NCI-H526 (cell line): ENCODE results near the gene AFF4.
"Not testable (repeated sequence)": the region's sequence is repeated elsewhere in the genome, so short reads cannot be mapped to it uniquely, and the experiment has no call there.

Experiments
- DNase-seq, 2 experiments: peaks; one replicate each; lab custom pipeline; 2025; lab: John Stamatoyannopoulos, UW

AFF4 gene

GRCh38 chr5:132854992-132855391, 108.4 kb downstream of the AFF4 start:
- DNase-seq, result not testable (repeated sequence)

DNA sequence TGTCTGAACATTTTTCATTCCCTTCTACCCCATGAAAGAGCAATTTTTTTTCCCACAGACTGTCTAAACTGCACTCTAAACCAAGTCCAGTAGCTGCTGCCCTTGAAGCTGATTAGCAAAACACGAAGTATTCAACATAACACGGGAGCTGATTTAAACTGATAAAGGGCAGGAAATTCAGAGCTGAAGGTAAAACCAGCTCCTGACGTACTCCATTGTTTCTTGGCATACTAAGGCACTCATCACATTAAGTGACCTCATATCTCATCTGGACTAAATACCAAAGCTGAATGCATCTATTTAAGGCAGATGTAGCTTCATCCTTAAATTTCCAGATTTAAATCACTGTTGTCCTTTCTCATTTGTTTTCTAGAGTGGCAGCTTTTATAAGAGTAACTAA, 109.1 kb downstream of the AFF4 start:
- DNase-seq, result no peak

DNA sequence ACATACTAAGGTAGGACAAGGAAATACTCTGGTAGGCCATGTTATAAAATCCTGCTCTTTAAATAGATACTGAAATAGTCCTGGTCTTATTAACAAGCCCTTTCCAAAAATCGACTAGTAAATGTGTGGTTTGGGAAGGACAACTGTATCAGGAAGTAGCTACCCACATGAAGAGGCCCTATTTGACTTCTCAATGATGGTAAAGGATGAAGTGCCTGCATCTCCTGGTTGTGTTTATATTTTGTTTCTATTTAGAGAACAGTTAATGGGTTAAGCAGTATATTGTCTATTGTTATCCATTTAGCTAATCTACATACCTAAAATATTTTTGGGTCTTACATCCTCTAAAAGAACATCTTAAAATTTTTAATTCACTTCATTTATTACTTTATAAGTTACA, 109.6 kb downstream of the AFF4 start:
- no peak for DNase-seq

- DNase-seq, result no peak
Measured at GRCh38 chr5:132853323-132853722, 110.1 kb downstream of the AFF4 start.

DNA sequence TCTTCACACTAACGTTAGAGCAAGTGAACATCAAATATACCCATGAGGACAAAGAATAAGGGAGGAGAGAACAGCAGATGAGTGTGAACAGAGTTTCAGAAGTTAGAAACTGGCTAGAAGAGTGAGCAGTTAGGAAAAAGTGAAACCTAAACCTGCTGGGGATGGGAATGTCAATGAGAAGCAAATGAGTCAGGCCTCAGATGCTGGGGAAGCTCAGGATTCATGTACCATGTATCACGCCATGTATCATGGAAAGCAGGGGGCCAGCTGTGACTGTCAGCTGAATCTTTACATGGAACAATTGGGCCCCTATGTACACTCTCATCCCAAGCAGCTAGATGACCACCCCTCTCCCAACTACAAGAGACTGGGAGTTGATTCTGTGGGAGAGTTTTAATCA, 113.4 kb downstream of the AFF4 start:
- DNase-seq, result peak in 1 of 2 experiments; percentile 4

GRCh38 chr5:132849347-132849746, 114.1 kb downstream of the AFF4 start:
- DNase-seq, result no peak

DNA sequence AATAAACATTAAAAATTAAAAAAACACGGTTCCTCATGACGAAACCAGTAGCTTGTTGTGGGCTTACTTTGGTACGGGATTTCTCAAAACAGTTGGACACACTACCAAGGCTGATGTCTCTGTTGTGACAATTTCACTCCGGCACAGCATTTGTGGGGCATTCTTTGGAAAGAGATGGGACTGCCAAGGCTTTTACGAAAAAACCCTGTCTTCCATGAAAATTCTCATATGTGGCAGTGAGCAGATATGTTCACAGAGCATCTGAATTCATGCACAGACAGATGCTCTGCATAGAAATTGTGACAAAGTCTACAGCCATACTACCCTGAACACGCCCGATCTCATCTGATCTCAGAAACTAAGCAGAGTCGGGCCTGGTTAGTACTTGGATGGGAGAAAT, 115.2 kb downstream of the AFF4 start:
- no peak for DNase-seq

DNA sequence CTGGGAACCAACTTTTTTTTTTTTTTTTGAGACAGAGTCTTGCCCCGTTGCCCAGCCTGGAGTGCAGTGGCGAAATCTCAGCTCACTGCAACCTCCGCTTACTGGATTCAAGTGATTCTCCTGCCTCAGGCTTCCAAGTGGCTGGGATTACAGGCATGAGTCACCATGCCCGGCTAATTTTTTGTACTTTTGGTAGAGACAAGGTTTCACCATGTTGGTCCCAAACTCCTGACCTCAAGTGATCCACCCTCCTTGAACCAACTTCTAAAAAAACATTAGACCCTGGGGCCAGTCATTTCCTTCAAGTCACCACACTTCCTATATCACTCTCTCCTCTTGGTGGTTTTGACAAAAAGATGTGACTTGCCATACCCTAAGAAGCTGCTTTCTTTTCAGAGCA, 122.1 kb downstream of the AFF4 start:
- DNase-seq, result no peak

DNA sequence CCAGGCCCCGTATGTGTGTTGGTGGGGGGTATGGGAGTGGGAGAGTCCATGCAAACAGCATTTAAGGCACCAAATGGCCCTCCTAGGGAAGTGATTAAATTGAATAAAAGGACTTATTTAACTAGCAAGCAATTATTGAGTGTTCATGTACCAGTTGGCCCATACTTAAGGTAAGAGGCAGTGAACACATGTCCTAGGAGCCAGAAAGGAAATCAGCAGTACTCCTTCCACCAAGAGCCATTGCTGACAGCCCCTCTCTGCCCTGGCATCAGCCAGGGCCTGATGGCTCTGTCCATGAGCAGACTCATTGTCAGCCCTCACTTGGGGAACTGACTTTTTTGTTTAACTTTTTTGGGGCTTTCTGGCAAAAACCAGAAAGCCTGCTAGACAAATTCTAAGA, 122.5 kb downstream of the AFF4 start:
- no peak for DNase-seq

- no peak for DNase-seq
Measured at GRCh38 chr5:132840313-132840712, 123.1 kb downstream of the AFF4 start.

DNA sequence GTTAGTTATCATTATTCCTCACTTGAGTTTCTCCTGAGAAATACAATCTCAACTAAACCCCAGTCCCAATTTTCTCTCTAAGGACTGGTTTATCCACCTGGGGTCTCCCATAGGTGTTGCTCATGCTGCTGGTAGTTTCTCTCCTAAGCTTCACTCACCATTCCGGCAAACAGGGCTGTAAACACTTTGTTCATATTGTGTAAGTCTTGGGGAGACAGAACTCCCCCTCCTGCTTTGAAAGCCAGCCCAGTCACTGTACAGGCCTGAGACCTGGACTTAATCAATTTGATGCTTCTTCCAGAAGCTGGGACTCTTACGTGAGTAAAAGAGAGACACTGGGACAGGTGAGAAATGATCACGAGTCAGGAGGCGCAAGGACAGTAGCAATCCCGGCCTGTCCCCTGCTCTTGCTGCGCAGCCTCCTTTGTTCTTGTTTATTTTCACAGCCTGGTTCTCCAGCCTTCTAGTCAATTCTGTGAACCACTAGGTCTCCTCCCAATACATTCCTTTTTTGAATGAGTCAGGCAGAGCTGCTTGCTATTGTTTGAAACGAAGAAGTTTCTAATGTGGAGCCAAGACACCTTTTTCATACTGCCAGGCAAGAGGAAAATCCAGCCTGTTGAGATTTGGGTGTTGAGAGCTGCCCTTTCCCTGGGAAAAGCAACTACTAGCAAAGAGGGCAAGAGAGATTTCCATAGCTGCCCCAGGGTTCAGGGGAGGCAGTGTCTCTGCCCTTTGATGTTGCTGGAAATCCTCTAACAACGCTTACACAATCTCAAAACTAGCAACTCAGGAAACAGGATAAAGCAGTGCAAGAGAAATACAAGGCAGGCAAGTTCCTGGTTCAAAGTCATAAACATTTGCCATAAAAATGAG, 123.8 kb downstream of the AFF4 start:
- no peak for DNase-seq

GRCh38 chr5:132838516-132839282, 124.7 kb downstream of the AFF4 start:
- no peak for DNase-seq

- no peak for DNase-seq
Measured at GRCh38 chr5:132837868-132838267, 125.6 kb downstream of the AFF4 start.

GRCh38 chr5:132836852-132837251, 126.6 kb downstream of the AFF4 start:
- DNase-seq, result no peak

DNA sequence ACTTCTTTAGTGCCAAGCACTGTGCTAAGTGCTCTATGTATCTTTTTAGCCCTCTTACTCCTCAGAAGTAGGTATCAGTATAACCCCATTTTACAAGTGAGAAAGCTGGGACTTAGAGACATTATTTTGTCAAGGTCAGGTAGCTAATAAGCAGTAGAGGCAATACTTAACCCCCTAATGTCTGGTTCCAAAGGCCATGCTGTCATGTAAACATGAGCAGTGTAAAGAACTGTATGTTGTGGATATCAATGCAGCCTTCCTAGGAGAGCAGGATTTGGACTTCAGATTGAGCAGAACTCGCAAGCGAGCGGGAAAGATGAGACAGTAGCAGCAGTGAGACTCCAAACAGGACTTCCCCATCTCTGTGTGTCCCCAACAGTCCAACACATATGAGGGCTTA, 129.4 kb downstream of the AFF4 start:
- no peak for DNase-seq

DNA sequence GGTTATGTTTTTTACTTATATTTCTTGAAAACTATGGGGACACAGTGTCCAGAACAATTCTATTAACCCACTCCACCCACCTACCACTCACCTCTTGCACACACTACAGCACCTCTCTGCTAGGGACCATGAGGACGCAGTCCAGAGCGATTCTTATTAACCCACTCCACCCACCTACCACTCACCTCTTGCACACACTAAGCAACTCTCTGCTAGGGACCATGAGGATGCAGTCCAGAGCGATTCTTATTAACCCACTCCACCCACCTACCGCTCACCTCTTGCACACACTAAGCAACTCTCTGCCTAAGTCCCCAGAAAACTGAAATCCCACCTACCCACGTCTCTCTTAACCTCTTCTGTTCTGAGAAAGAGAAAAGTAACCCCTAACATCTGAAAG, 130.8 kb downstream of the AFF4 start:
- DNase-seq, result no peak

DNA sequence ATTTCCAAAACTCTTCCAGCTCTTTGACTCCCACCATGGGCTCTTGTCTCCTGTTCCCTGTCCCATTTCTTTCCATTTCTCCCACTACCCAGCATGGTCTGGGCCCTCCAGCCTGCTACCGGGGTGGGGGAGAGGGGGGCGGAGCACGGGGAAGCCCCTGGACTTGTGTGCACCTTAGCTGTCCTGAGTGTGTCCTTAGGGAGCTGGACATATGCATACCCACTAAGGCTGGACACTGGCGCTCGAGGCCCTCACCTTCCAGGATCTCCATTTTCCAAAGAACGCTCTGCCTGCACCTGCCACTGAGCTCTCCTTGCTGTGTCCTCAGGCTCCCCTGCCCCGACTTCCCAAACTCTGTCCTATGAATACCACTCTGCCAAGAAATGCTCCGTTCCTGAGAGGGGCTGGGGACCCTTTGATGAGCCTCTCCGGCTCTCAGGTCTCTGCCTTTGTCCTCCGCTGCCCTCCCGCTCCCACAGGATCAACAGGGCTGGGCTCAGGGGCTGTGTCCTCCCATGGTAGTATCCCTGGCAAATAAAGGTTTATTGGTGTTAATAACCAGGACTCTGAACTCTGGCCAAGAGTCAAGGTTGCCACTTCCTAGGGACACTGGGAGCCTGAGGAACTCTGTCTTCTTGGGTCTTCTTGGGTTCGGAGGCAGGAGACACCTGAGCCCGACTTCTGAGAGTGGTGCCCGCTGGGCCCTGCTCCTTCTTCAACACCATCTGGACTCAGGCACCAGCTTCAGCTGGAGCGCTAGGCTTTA, 132.2 kb downstream of the AFF4 start:
- DNase-seq, result no peak

GRCh38 chr5:132830436-132831094, 132.9 kb downstream of the AFF4 start, which contains the start of gene SHROOM1:
Gene SHROOM1 (minus strand): TSS chr5:132830647. CDS start chr5:132826140, 4,507 bp downstream.
- DNase-seq, result peak in 1 of 2 experiments; percentile 56

DNA sequence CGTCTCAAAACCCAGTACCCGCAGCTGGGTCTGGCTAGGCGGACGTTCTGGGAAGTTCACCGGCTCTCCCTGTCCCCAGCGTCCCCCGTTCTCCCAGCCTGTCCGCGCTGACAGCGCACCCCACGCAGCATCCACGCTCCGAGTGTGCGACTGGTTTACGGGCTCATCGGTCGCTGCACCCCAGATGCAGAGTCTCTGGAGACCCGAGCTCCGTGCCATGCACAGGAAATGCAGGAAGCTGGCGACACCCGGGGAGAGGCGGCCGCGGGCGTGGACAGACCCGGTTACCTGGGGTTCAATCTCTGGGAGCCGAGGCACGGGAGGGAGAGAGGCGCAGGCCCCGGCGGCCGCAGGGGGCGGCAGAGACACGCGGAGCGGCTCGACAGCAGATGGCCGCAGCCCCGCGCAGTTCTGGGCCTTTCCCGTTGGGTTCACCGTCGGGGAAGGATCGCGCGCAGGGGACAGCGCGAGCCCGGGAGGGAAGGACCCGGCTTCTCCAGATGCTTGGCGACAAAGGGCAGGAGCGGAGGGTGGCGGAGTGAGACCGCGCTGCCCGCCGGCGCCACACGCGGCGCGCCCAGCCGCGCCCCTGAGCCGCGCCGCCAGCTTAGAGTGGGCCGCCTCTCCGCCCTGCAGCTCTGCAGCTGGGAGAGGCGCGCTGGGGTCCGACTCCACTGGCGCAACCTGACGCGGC, 133.5 kb downstream of the AFF4 start:
- DNase-seq, result peak; percentile 8 to 74

DNA sequence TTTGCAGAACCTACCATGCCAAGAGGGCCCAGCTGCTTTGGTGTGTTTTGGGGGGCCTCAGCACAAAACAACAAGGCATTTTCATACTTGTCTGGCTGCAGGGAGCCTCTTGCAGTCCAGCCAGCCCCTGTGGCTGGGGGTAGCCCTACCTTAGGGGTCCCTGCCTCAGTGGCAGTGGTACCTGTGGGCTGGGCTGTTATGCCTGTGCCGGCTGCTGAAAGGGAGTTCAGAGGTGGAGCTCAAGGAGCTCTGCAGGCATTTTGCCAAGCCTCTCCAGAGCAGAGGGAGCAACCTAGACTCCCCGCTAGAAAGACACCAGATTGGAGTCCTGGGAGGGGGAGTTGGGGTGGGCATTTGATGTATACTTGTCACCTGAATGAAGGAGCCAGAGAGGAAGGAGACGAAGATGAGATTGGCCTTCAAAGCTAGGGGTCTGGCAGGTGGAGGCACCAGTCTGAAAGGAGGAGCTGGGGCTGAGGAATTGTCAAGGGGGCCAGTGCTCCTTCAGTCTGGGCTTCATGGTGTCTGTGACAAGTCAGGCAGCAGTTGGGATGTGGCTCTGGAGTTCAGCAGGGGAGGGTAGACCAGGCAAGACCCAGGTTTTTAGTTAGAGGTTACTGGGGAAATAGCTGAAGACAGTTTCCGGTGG, 134.5 kb downstream of the AFF4 start:
- no peak for DNase-seq
